IPS-15b (cell line): ENCODE data around the gene MEIS2.

ENCODE experiments used
- H3K27me3 ChIP-seq: one replicate; pipeline ENCODE4 v1.6.1; 2013; ENCODE audit warnings: low read length; ENCODE audit not compliant: control insufficient read depth, insufficient read depth
- H3K36me3 ChIP-seq: one replicate; pipeline ENCODE4 v1.6.1; 2013; ENCODE audit warnings: low read length; ENCODE audit not compliant: control insufficient read depth, insufficient read depth
- H3K4me1 ChIP-seq: one replicate; pipeline ENCODE4 v1.6.1; 2013; ENCODE audit warnings: mild to moderate bottlenecking, low read length; ENCODE audit not compliant: control insufficient read depth, insufficient read depth
- H3K4me3 ChIP-seq: one replicate; pipeline ENCODE4 v1.5.1; 2013; ENCODE audit warnings: low read depth, low read length
- H3K9ac ChIP-seq: one replicate; pipeline ENCODE4 v1.6.1; 2013; ENCODE audit warnings: low read depth, mild to moderate bottlenecking, low read length
- H3K9me3 ChIP-seq: one replicate; pipeline ENCODE4 v1.6.1; 2013; ENCODE audit warnings: mild to moderate bottlenecking, low read length; ENCODE audit not compliant: control insufficient read depth, insufficient read depth

The MEIS2 gene

DNA sequence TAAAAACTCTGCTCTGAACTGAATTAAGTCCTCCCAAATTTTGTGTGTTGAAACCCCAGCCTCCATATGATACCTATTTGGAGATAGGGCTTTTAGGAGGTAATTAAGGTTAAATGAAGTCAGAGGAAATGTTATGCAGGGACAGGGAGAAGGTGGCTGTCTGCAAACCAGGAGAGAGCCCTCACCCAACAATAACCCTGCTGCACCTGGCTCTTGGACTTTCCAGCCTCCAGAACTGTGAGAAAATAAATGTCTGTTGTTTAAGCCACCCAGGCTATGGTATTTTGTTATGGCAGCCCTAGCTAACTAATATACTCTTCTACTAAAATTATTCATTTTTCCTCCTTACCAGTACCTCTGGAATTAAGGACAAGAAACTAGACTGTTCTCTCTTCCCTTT, 79.5 kb downstream of the MEIS2 start:
- H3K9me3 ChIP-seq = no peaks in the 10 kb centered on the region
- no peak overlapping the region for H3K9ac ChIP-seq
- H3K36me3 ChIP-seq = no peaks in the 10 kb centered on the region
- no peaks in the 10 kb centered on the region for H3K27me3 ChIP-seq
- peaks cover 3% of the 10 kb centered on the region for H3K4me1 ChIP-seq
- no peak overlapping the region for H3K4me3 ChIP-seq

GRCh38 chr15:37019479-37020433, 80.6 kb downstream of the MEIS2 start:
- H3K9ac ChIP-seq = no peak overlapping the region
- H3K36me3 ChIP-seq = no peaks in the 10 kb centered on the region
- H3K27me3 ChIP-seq = no peaks in the 10 kb centered on the region
- H3K4me1 ChIP-seq = peaks cover 3% of the 10 kb centered on the region
- H3K9me3 ChIP-seq = no peaks in the 10 kb centered on the region
- no peak overlapping the region for H3K4me3 ChIP-seq

- no peaks in the 10 kb centered on the region for H3K36me3 ChIP-seq
- H3K4me1 ChIP-seq = peaks cover 11% of the 10 kb centered on the region
- no peak overlapping the region for H3K9ac ChIP-seq
- H3K9me3 ChIP-seq = no peaks in the 10 kb centered on the region
- no peaks in the 10 kb centered on the region for H3K27me3 ChIP-seq
- H3K4me3 ChIP-seq = no peak overlapping the region
These were observed 83.2 kb downstream of the MEIS2 start for GRCh38 chr15:37017031-37017625.

DNA sequence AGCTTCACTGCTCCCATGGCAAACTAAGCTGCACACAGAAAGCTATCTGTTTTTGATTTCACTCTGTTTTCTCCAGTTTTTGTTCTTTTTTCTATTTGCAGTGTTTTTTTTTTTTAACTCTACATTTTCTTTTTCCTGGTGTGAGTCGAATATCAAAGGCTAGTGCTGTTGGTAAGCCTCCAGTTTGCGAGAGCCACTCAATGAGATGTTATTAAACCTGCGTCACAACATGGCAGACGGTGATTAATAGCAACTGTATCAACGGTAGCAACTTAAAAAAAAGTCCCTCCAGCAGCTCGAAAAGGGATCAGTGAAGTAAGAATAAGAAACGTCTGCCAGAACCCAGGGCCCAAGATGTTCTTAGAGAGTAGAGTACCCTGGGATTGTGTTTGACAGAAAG, 84.1 kb downstream of the MEIS2 start:
- Histone ChIP-seq H3K36me3 (no peaks in the 10 kb centered on the region), H3K9me3 (no peaks in the 10 kb centered on the region), H3K9ac (no peak overlapping the region), H3K4me3 (no peak overlapping the region), H3K27me3 (no peaks in the 10 kb centered on the region), H3K4me1 (peaks cover 11% of the 10 kb centered on the region)

DNA sequence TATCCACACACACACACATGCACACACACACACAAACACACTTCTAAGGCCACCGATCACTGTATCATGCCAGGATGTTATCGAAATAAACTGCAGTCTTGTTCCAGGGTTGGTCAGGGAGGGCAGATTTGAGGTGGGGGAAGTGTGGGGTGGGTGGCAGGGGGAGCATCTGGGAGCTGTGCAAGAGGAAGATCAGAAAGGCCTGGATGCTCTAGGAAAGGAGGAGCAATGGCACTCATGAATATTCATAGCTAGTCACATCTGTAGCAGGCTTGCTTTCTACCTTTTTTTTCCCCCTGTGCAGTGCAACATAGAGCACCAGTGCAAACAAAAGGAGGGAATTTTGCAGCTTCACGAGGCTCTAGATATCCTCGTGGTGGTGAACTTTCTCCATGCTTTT, 84.9 kb downstream of the MEIS2 start:
- Histone ChIP-seq H3K9ac (no peak overlapping the region), H3K27me3 (no peaks in the 10 kb centered on the region), H3K4me3 (no peak overlapping the region), H3K36me3 (no peaks in the 10 kb centered on the region), H3K4me1 (peaks cover 11% of the 10 kb centered on the region), H3K9me3 (no peaks in the 10 kb centered on the region)

GRCh38 chr15:37015035-37015434, 85.3 kb downstream of the MEIS2 start:
- Histone ChIP-seq H3K27me3 (no peaks in the 10 kb centered on the region), H3K9me3 (no peaks in the 10 kb centered on the region), H3K9ac (no peak overlapping the region), H3K36me3 (no peaks in the 10 kb centered on the region), H3K4me3 (no peak overlapping the region), H3K4me1 (peaks cover 11% of the 10 kb centered on the region)

- no peaks in the 10 kb centered on the region for H3K36me3 ChIP-seq
- H3K27me3 ChIP-seq = no peaks in the 10 kb centered on the region
- H3K4me3 ChIP-seq = no peak overlapping the region
- no peaks in the 10 kb centered on the region for H3K9me3 ChIP-seq
- peaks cover 11% of the 10 kb centered on the region for H3K4me1 ChIP-seq
- H3K9ac ChIP-seq = no peak overlapping the region
These were observed 85.8 kb downstream of the MEIS2 start for GRCh38 chr15:37014566-37014965.

GRCh38 chr15:37014137-37014536, 86.2 kb downstream of the MEIS2 start:
- H3K27me3 ChIP-seq = no peaks in the 10 kb centered on the region
- H3K9ac ChIP-seq = no peak overlapping the region
- H3K4me3 ChIP-seq = no peak overlapping the region
- no peaks in the 10 kb centered on the region for H3K36me3 ChIP-seq
- H3K9me3 ChIP-seq = no peaks in the 10 kb centered on the region
- peaks cover 11% of the 10 kb centered on the region for H3K4me1 ChIP-seq

GRCh38 chr15:37010595-37010994, 89.8 kb downstream of the MEIS2 start:
- Histone ChIP-seq H3K4me3 (no peak overlapping the region), H3K36me3 (no peaks in the 10 kb centered on the region), H3K27me3 (no peaks in the 10 kb centered on the region), H3K4me1 (peaks cover 8% of the 10 kb centered on the region), H3K9me3 (no peaks in the 10 kb centered on the region), H3K9ac (no peak overlapping the region)

GRCh38 chr15:37009288-37009687, 91.1 kb downstream of the MEIS2 start:
- H3K9ac ChIP-seq = no peak overlapping the region
- no peaks in the 10 kb centered on the region for H3K27me3 ChIP-seq
- no peaks in the 10 kb centered on the region for H3K36me3 ChIP-seq
- no peak overlapping the region for H3K4me3 ChIP-seq
- H3K4me1 ChIP-seq = peaks cover 3% of the 10 kb centered on the region
- H3K9me3 ChIP-seq = no peaks in the 10 kb centered on the region

DNA sequence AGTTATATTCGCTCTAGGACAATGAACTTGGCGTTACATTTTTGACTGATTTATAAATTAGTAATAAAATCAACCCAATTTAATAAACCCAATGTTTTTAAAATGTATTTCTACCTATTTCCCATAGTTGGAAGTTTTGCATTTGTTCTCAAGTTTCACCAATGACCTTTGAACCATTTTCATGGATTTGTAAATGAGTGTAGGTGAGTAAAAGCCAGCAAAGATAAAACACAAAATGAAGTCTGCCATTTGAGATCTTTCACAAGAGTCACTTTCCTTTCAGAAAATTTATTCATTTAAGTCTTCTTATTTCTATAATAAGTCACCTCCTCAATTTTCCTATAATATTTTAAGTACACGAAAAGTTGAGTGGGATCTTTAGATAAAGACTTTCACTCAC, 92.1 kb downstream of the MEIS2 start:
- no peaks in the 10 kb centered on the region for H3K9me3 ChIP-seq
- H3K4me1 ChIP-seq = no peaks in the 10 kb centered on the region
- H3K27me3 ChIP-seq = no peaks in the 10 kb centered on the region

GRCh38 chr15:37007301-37007700, 93.0 kb downstream of the MEIS2 start:
- H3K36me3 ChIP-seq = no peaks in the 10 kb centered on the region

More for the DNA sequence above, 92.1 kb downstream of the MEIS2 start:
- no peaks in the 10 kb centered on the region for H3K36me3 ChIP-seq
- no peak overlapping the region for H3K4me3 ChIP-seq
- no peak overlapping the region for H3K9ac ChIP-seq

More at GRCh38 chr15:37007301-37007700, 93.0 kb downstream of the MEIS2 start:
- Histone ChIP-seq H3K4me3 (no peak overlapping the region), H3K27me3 (no peaks in the 10 kb centered on the region), H3K9me3 (no peaks in the 10 kb centered on the region), H3K9ac (no peak overlapping the region), H3K4me1 (peaks cover 2% of the 10 kb centered on the region)
